ENCODE measurements around the gene ZFPM1.

The ZFPM1 gene

GRCh38 chr16:88530051-88530857, 77.2 kb downstream of the ZFPM1 start:
- no peak overlapping the region for H3K27ac Mint-ChIP-seq
- no peak for DNase-seq (ENCODE audit: low spot score)
- no peaks in the 10 kb centered on the region for H3K27me3 Mint-ChIP-seq (ENCODE audit: low read depth)
- H3K36me3 Mint-ChIP-seq (ENCODE audit: low read depth) = no peaks in the 10 kb centered on the region
- H3K4me1 Mint-ChIP-seq (ENCODE audit: low read depth) = no peaks in the 10 kb centered on the region
- no peaks in the 10 kb centered on the region for H3K9me3 Mint-ChIP-seq
- H3K4me3 Mint-ChIP-seq = no peak overlapping the region

- DNase-seq (ENCODE audit: low spot score) = no peak
- no peak overlapping the region for H3K27ac Mint-ChIP-seq
- no peaks in the 10 kb centered on the region for H3K9me3 Mint-ChIP-seq
- H3K4me3 Mint-ChIP-seq = no peak overlapping the region
- peaks cover 2% of the 10 kb centered on the region for H3K36me3 Mint-ChIP-seq (ENCODE audit: low read depth)
- H3K27me3 Mint-ChIP-seq (ENCODE audit: low read depth) = no peaks in the 10 kb centered on the region
- peaks cover 2% of the 10 kb centered on the region for H3K4me1 Mint-ChIP-seq (ENCODE audit: low read depth)
These were observed 77.8 kb downstream of the ZFPM1 start for GRCh38 chr16:88530858-88531203.

- DNase-seq (ENCODE audit: low spot score) = no peak
- no peaks in the 10 kb centered on the region for H3K9me3 Mint-ChIP-seq
- H3K27ac Mint-ChIP-seq = no peak overlapping the region
- H3K4me1 Mint-ChIP-seq (ENCODE audit: low read depth) = peaks cover 5% of the 10 kb centered on the region
- no peak overlapping the region for H3K4me3 Mint-ChIP-seq
- H3K27me3 Mint-ChIP-seq (ENCODE audit: low read depth) = no peaks in the 10 kb centered on the region
- peaks cover 5% of the 10 kb centered on the region for H3K36me3 Mint-ChIP-seq (ENCODE audit: low read depth)
These were observed 78.3 kb downstream of the ZFPM1 start for GRCh38 chr16:88531346-88531745.

GRCh38 chr16:88531931-88532433, 78.9 kb downstream of the ZFPM1 start:
- H3K4me3 Mint-ChIP-seq = no peak overlapping the region
- peaks cover 5% of the 10 kb centered on the region for H3K4me1 Mint-ChIP-seq (ENCODE audit: low read depth)

GRCh38 chr16:88532434-88533241, 79.6 kb downstream of the ZFPM1 start:
- DNase-seq (ENCODE audit: low spot score) = no peak
- no peaks in the 10 kb centered on the region for H3K9me3 Mint-ChIP-seq
- H3K27ac Mint-ChIP-seq = no peak overlapping the region
- H3K4me3 Mint-ChIP-seq = no peak overlapping the region
- peaks cover 5% of the 10 kb centered on the region for H3K4me1 Mint-ChIP-seq (ENCODE audit: low read depth)
- peaks cover 5% of the 10 kb centered on the region for H3K36me3 Mint-ChIP-seq (ENCODE audit: low read depth)
- H3K27me3 Mint-ChIP-seq (ENCODE audit: low read depth) = no peaks in the 10 kb centered on the region

More at GRCh38 chr16:88531931-88532433, 78.9 kb downstream of the ZFPM1 start:
- DNase-seq (ENCODE audit: low spot score) = no peak
- Mint-ChIP-seq H3K36me3 (ENCODE audit: low read depth) (peaks cover 5% of the 10 kb centered on the region), H3K27me3 (ENCODE audit: low read depth) (no peaks in the 10 kb centered on the region), H3K27ac (no peak overlapping the region), H3K9me3 (no peaks in the 10 kb centered on the region)

- no peaks in the 10 kb centered on the region for H3K27me3 Mint-ChIP-seq (ENCODE audit: low read depth)
- no peak for DNase-seq (ENCODE audit: low spot score)
- H3K9me3 Mint-ChIP-seq = no peaks in the 10 kb centered on the region
- H3K4me3 Mint-ChIP-seq = no peak overlapping the region
- H3K27ac Mint-ChIP-seq = no peak overlapping the region
- peaks cover 5% of the 10 kb centered on the region for H3K4me1 Mint-ChIP-seq (ENCODE audit: low read depth)
- peaks cover 5% of the 10 kb centered on the region for H3K36me3 Mint-ChIP-seq (ENCODE audit: low read depth)
These were observed 80.4 kb downstream of the ZFPM1 start for GRCh38 chr16:88533381-88533917.

GRCh38 chr16:88533932-88534637, 81.0 kb downstream of the ZFPM1 start:
- no peaks in the 10 kb centered on the region for H3K9me3 Mint-ChIP-seq
- DNase-seq (ENCODE audit: low spot score) = peak; percentile 77
- H3K27me3 Mint-ChIP-seq (ENCODE audit: low read depth) = peaks cover 3% of the 10 kb centered on the region
- peaks cover 5% of the 10 kb centered on the region for H3K4me1 Mint-ChIP-seq (ENCODE audit: low read depth)
- no peak overlapping the region for H3K4me3 Mint-ChIP-seq
- no peak overlapping the region for H3K27ac Mint-ChIP-seq
- H3K36me3 Mint-ChIP-seq (ENCODE audit: low read depth) = peaks cover 5% of the 10 kb centered on the region

- Mint-ChIP-seq H3K27me3 (ENCODE audit: low read depth) (peaks cover 3% of the 10 kb centered on the region), H3K27ac (peak overlapping the region; percentile 84), H3K4me1 (ENCODE audit: low read depth) (peaks cover 5% of the 10 kb centered on the region), H3K36me3 (ENCODE audit: low read depth) (peaks cover 5% of the 10 kb centered on the region), H3K9me3 (no peaks in the 10 kb centered on the region), H3K4me3 (peak overlapping the region; percentile 69)
- DNase-seq (ENCODE audit: low spot score) = no peak
These were observed 81.6 kb downstream of the ZFPM1 start for GRCh38 chr16:88534638-88535190.

GRCh38 chr16:88535191-88535856, 82.2 kb downstream of the ZFPM1 start:
- no peak for DNase-seq (ENCODE audit: low spot score)
- H3K4me3 Mint-ChIP-seq = peak overlapping the region; percentile 69
- H3K27ac Mint-ChIP-seq = peak overlapping the region; percentile 84

GRCh38 chr16:88535857-88536222, 82.8 kb downstream of the ZFPM1 start:
- Mint-ChIP-seq H3K36me3 (ENCODE audit: low read depth) (peaks cover 5% of the 10 kb centered on the region), H3K9me3 (no peaks in the 10 kb centered on the region), H3K4me3 (peak overlapping the region; percentile 69), H3K27me3 (ENCODE audit: low read depth) (peaks cover 7% of the 10 kb centered on the region), H3K27ac (peak overlapping the region; percentile 57), H3K4me1 (ENCODE audit: low read depth) (peaks cover 5% of the 10 kb centered on the region)
- DNase-seq (ENCODE audit: low spot score) = no peak

More at GRCh38 chr16:88535191-88535856, 82.2 kb downstream of the ZFPM1 start:
- H3K36me3 Mint-ChIP-seq (ENCODE audit: low read depth) = peaks cover 5% of the 10 kb centered on the region
- H3K9me3 Mint-ChIP-seq = no peaks in the 10 kb centered on the region
- peaks cover 3% of the 10 kb centered on the region for H3K27me3 Mint-ChIP-seq (ENCODE audit: low read depth)
- H3K4me1 Mint-ChIP-seq (ENCODE audit: low read depth) = peaks cover 5% of the 10 kb centered on the region

GRCh38 chr16:88536510-88536909, 83.4 kb downstream of the ZFPM1 start:
- H3K27ac Mint-ChIP-seq = no peak overlapping the region
- peaks cover 5% of the 10 kb centered on the region for H3K36me3 Mint-ChIP-seq (ENCODE audit: low read depth)
- H3K9me3 Mint-ChIP-seq = no peaks in the 10 kb centered on the region
- no peak for DNase-seq (ENCODE audit: low spot score)
- H3K27me3 Mint-ChIP-seq (ENCODE audit: low read depth) = peaks cover 9% of the 10 kb centered on the region
- H3K4me3 Mint-ChIP-seq = no peak overlapping the region
- H3K4me1 Mint-ChIP-seq (ENCODE audit: low read depth) = peaks cover 5% of the 10 kb centered on the region

GRCh38 chr16:88536971-88537751, 84.1 kb downstream of the ZFPM1 start:
- Mint-ChIP-seq H3K27me3 (ENCODE audit: low read depth) (peaks cover 9% of the 10 kb centered on the region), H3K9me3 (no peaks in the 10 kb centered on the region), H3K4me3 (no peak overlapping the region), H3K4me1 (ENCODE audit: low read depth) (peaks cover 5% of the 10 kb centered on the region), H3K27ac (no peak overlapping the region), H3K36me3 (ENCODE audit: low read depth) (peaks cover 5% of the 10 kb centered on the region)
- no peak for DNase-seq (ENCODE audit: low spot score)

All from T-helper 2 cell treated with Interferon-gamma antibody and Interleukin-4, amounts not matched to agents 5 μg/mL and 100 μg/mL, for 36 hours (primary cell).